WTC11 (cell line): ENCODE results near the gene TMEM178B. TPM values are rescaled to one million over a fixed set of nuclear protein-coding genes. Genes with fewer than 3 reads are reported as not detected.
"Not testable (repeated sequence)": the region's sequence is repeated elsewhere in the genome, so short reads cannot be mapped to it uniquely, and the experiment has no call there.

ENCODE experiments used
- ATAC-seq: fragments of 200-7000 bp; cut with Tn5 transposase; 2 replicates; pipeline ENCODE4 v1.10.0; 2021; ENCODE audit warnings: mild to moderate bottlenecking, moderate library complexity
- CTCF ChIA-PET: fragments of 300-600 bp; sonication (Branson Sonifier 250); formaldehyde crosslinking; loops from one replicate; lab custom pipeline; 2021; ENCODE audit warnings: antibody characterized with exemption; lab: Charles Lee
- POLR2A ChIA-PET: fragments of 350-600 bp; sonication (Branson Sonifier 250); formaldehyde crosslinking; loops from one replicate; lab custom pipeline; 2021; ENCODE audit warnings: antibody characterized with exemption; lab: Charles Lee
- DNase-seq: peaks from one replicate; pipeline ENCODE4 v3.0.0; 2021; ENCODE audit warnings: low spot score
- H3K27ac Mint-ChIP-seq: 2 replicates; pipeline ENCODE4 v1.8.0; 2021; ENCODE audit warnings: mixed read lengths
- H3K27me3 Mint-ChIP-seq: 2 replicates; pipeline ENCODE4 v1.8.0; 2021; ENCODE audit warnings: low read depth, mild to moderate bottlenecking, moderate library complexity, mixed read lengths
- H3K36me3 Mint-ChIP-seq: 2 replicates; pipeline ENCODE4 v1.8.0; 2021; ENCODE audit warnings: mixed read lengths
- H3K4me1 Mint-ChIP-seq: 2 replicates; pipeline ENCODE4 v1.8.0; 2022; ENCODE audit warnings: mixed read lengths
- H3K4me3 Mint-ChIP-seq: 2 replicates; pipeline ENCODE4 v1.8.0; 2021; ENCODE audit warnings: mild to moderate bottlenecking, moderate library complexity, mixed read lengths
- H3K9me3 Mint-ChIP-seq: 2 replicates; pipeline ENCODE4 v1.8.0; 2021; ENCODE audit warnings: mixed read lengths
- ARID4B ChIP-seq: sonication (generic); formaldehyde crosslinking; IDR thresholded peaks from 2 replicates; pipeline ENCODE4 v1.8.0; 2023; ENCODE audit warnings: missing genetic modification reagents, mild to moderate bottlenecking, borderline replicate concordance
- CTCF ChIP-seq: fragments of 200-600 bp; IDR thresholded peaks from 2 replicates; pipeline ENCODE4 v1.8.0; 2022; ENCODE audit warnings: antibody characterized with exemption
- E2F5 ChIP-seq: sonication (generic); formaldehyde crosslinking; IDR thresholded peaks from 2 replicates; pipeline ENCODE4 v1.8.1; 2022; ENCODE audit warnings: mild to moderate bottlenecking, moderate library complexity, missing genetic modification reagents
- ESRRA ChIP-seq: sonication (generic); formaldehyde crosslinking; IDR thresholded peaks from 2 replicates; pipeline ENCODE4 v1.8.1; 2022; ENCODE audit warnings: mild to moderate bottlenecking, missing genetic modification reagents, borderline replicate concordance
- GTF2I ChIP-seq: fragments of 250-450 bp; sonication (Bioruptor Pico); conservative IDR thresholded peaks from 2 replicates; pipeline ENCODE4 v1.4.0; 2021; ENCODE audit warnings: mild to moderate bottlenecking
- JAZF1 ChIP-seq: fragments of 250-450 bp; sonication (Bioruptor Pico); IDR thresholded peaks from 2 replicates; pipeline ENCODE4 v1.9.0; 2021; ENCODE audit warnings: moderate library complexity, mild to moderate bottlenecking, inconsistent platforms
- MLX ChIP-seq: sonication (generic); formaldehyde crosslinking; IDR thresholded peaks from 2 replicates; pipeline ENCODE4 v1.8.1; 2023; ENCODE audit warnings: mild to moderate bottlenecking, missing genetic modification reagents, moderate library complexity
- MYBL2 ChIP-seq: sonication (generic); formaldehyde crosslinking; IDR thresholded peaks from 2 replicates; pipeline ENCODE4 v1.8.1; 2023; ENCODE audit warnings: mild to moderate bottlenecking, moderate library complexity, missing genetic modification reagents
- SMAD4 ChIP-seq: sonication (generic); formaldehyde crosslinking; IDR thresholded peaks from 2 replicates; pipeline ENCODE4 v1.8.0; 2022; ENCODE audit warnings: mild to moderate bottlenecking, missing genetic modification reagents
- SOX15 ChIP-seq: fragments of 250-450 bp; sonication (Bioruptor Pico); IDR thresholded peaks from 2 replicates; pipeline ENCODE4 v1.9.0; 2021; ENCODE audit warnings: mild to moderate bottlenecking
- STAT6 ChIP-seq: sonication (generic); formaldehyde crosslinking; conservative IDR thresholded peaks from 2 replicates; pipeline ENCODE4 v1.8.1; 2023; ENCODE audit warnings: mild to moderate bottlenecking, low read depth, missing genetic modification reagents, moderate library complexity
- TCF7 ChIP-seq: sonication (generic); formaldehyde crosslinking; IDR thresholded peaks from 2 replicates; pipeline ENCODE4 v1.8.0; 2022; ENCODE audit warnings: mild to moderate bottlenecking, low read depth, missing genetic modification reagents, moderate library complexity
- ZNF219 ChIP-seq: sonication (generic); formaldehyde crosslinking; IDR thresholded peaks from 2 replicates; pipeline ENCODE4 v1.8.0; 2023; ENCODE audit warnings: missing genetic modification reagents, mild to moderate bottlenecking, borderline replicate concordance
- ZNF423 ChIP-seq: fragments of 250-450 bp; sonication (Bioruptor Pico); IDR thresholded peaks from 2 replicates; pipeline ENCODE4 v2.1.2; 2022; ENCODE audit warnings: mild to moderate bottlenecking, moderate library complexity
- ZSCAN18 ChIP-seq: fragments of 250-450 bp; sonication (Bioruptor Pico); IDR thresholded peaks from 2 replicates; pipeline ENCODE4 v2.1.2; 2022; ENCODE audit warnings: mild to moderate bottlenecking, moderate library complexity
- total RNA-seq: library from RNA; stranded (reverse); gene quantifications from 3 replicates; pipeline ENCODE4 v1.2.3, GENCODE V29; 2021

TMEM178B gene
- total RNA-seq, 1 experiment from 2014 or later, result 20.4 TPM

- no peaks in the 10 kb centered on the region for H3K27me3 Mint-ChIP-seq
- no peaks in the 10 kb centered on the region; the same call in 1 of the 2 replicates for H3K9me3 Mint-ChIP-seq
- H3K4me3 Mint-ChIP-seq, result no peak overlapping the region
- H3K36me3 Mint-ChIP-seq, result 0 out of 2 replicates have a peak, but pooled peaks cover 2% of the 10 kb centered on the region
- TF ChIP-seq E2F5 (CRISPR knock-in tag) (no peak), ZNF219 (CRISPR knock-in tag) (no peak), ZSCAN18 (no peak), SMAD4 (CRISPR knock-in tag) (no peak), TCF7 (no peak), ESRRA (CRISPR knock-in tag) (no peak), STAT6 (CRISPR knock-in tag) (no peak), MLX (CRISPR knock-in tag) (no peak), ARID4B (CRISPR knock-in tag) (no peak), ZNF423 (CRISPR knock-in tag) (no peak), MYBL2 (CRISPR knock-in tag) (no peak), SOX15 (no peak)
- TF ChIP-seq, all 79 proteins: peak for 0
- DNase-seq, result no peak
- CTCF ChIA-PET, result no interaction called here
- POLR2A ChIA-PET, result no interaction called here
- Mint-ChIP-seq H3K27ac (no peak overlapping the region), H3K4me1 (peaks cover 21% of the 10 kb centered on the region)
- ATAC-seq, result no peak
These were observed 326.5 kb downstream of the TMEM178B start for GRCh38 chr7:141400356-141400755.

GRCh38 chr7:141402277-141402996 is 328.6 kb downstream of the TMEM178B start:
- H3K4me1 Mint-ChIP-seq, result peaks cover 32% of the 10 kb centered on the region
- no peak for TF ChIP-seq TCF7
- TF ChIP-seq CTCF, result no peak
- no peak for TF ChIP-seq JAZF1 (CRISPR knock-in tag)
- no peak for TF ChIP-seq GTF2I
- H3K4me3 Mint-ChIP-seq, result no peak overlapping the region
- no peaks in the 10 kb centered on the region; the same call in 1 of the 2 replicates for H3K9me3 Mint-ChIP-seq
- H3K27me3 Mint-ChIP-seq, result no peaks in the 10 kb centered on the region
- ChIA-PET POLR2A (no interaction called here), CTCF (no interaction called here)
- DNase-seq (no peak), ATAC-seq (no peak)
- H3K27ac Mint-ChIP-seq, result no peak overlapping the region
- H3K36me3 Mint-ChIP-seq, result 0 out of 2 replicates have a peak, but pooled peaks cover 2% of the 10 kb centered on the region

GRCh38 chr7:141403846-141404245 is 330.0 kb downstream of the TMEM178B start:
- H3K27ac Mint-ChIP-seq, CTCF ChIA-PET, H3K9me3 Mint-ChIP-seq, POLR2A ChIA-PET, H3K27me3 Mint-ChIP-seq, H3K36me3 Mint-ChIP-seq, DNase-seq, H3K4me3 Mint-ChIP-seq, ATAC-seq: not testable (repeated sequence)
- H3K4me1 Mint-ChIP-seq, result peaks cover 34% of the 10 kb centered on the region
